ENCODE measurements around the gene ACTN4. TPM values are rescaled to one million over a fixed set of nuclear protein-coding genes. Genes with fewer than 3 reads are reported as not detected.
A peak's percentile ranks its signal among the peaks of the same experiment; 100 is the strongest.

The ACTN4 gene
- total RNA-seq, 1 donor from 2014 or later, result 127 TPM

DNA sequence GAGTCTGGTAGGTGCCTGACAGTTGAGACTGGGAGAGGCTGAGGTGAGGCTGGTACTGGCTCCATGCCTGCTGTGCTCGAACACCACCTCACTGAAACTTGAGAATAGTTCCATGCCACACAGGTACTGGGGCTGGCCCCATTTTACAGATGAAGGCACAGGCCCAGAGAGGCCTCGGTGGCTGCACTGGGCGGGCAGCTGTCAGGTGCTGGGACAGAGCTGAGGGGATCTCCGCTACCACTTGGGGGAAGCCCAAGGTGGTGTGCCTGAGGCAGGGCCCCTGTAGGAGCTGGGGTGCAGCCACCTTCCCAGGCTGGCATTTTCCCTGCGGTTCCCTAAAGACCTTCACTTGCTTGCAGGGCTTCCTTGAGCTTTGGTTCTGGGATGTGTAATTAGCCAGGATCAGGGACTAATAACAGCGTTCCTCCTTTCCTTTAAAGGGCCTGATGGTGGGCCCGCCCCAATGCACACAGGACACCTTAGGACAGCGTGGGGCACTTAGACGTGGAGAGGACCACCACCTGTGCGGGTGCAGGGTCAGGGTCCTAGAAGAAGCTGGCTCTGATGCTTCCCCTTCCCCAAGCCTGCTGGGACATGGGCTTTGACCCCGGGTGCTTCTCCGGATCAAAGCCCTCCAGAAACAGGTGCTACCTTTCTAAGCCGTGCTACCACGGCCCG lies 73.2 kb downstream of the ACTN4 start:
- Histone ChIP-seq H3K4me3 (no peak overlapping the region), H3K4me2 (no peak overlapping the region), H3K4me1 (no peaks in the 10 kb centered on the region), H4K20me1 (ENCODE audit: low read depth) (no peaks in the 10 kb centered on the region), H3K79me2 (ENCODE audit: low read depth) (no peaks in the 10 kb centered on the region), H3F3A (ENCODE audit: low read depth) (no peaks in the 10 kb centered on the region), H3K27ac (no peak overlapping the region), H3K9me3 (ENCODE audit: low read depth) (no peaks in the 10 kb centered on the region), H3K27me3 (no peaks in the 10 kb centered on the region), H3K9ac (no peak overlapping the region), H2AFZ (replicated peaks) (no peak overlapping the region), H3K36me3 (no peaks in the 10 kb centered on the region)
- Mint-ChIP-seq H3K27ac (no peak overlapping the region), H3K4me1 (peaks cover 3% of the 10 kb centered on the region), H3K36me3 (peaks cover 4% of the 10 kb centered on the region), H3K27me3 (ENCODE audit: insufficient read depth, low read depth) (no peaks in the 10 kb centered on the region), H3K4me3 (no peak overlapping the region), H3K9me3 (no peaks in the 10 kb centered on the region)
- no peak for DNase-seq (ENCODE audit: low spot score)
- no peak for TF ChIP-seq EZH2phosphoT487 (IDR thresholded peaks at IDR 0.05)
- no peak for TF ChIP-seq EZH2 (IDR thresholded peaks at IDR 0.05)
- TF ChIP-seq CTCF (IDR thresholded peaks at IDR 0.05), result no peak

- Histone ChIP-seq H2AFZ (replicated peaks) (no peak overlapping the region), H3K79me2 (ENCODE audit: low read depth) (no peaks in the 10 kb centered on the region), H3K27ac (no peak overlapping the region)
These were observed 74.0 kb downstream of the ACTN4 start for GRCh38 chr19:38721496-38721895.

GRCh38 chr19:38721979-38722773 lies 74.7 kb downstream of the ACTN4 start:
- no peak overlapping the region for H3K4me2 ChIP-seq
- H3K4me1 Mint-ChIP-seq, result peaks cover 3% of the 10 kb centered on the region
- peak; percentile 48 for DNase-seq (ENCODE audit: low spot score)
- no peaks in the 10 kb centered on the region for H3K27me3 ChIP-seq
- no peak overlapping the region for H3K9ac ChIP-seq
- H3K27me3 Mint-ChIP-seq (ENCODE audit: insufficient read depth, low read depth), result peaks cover 3% of the 10 kb centered on the region
- H3K36me3 Mint-ChIP-seq, result peaks cover 7% of the 10 kb centered on the region
- no peaks in the 10 kb centered on the region for H3K9me3 ChIP-seq (ENCODE audit: low read depth)
- H4K20me1 ChIP-seq (ENCODE audit: low read depth), result no peaks in the 10 kb centered on the region
- no peaks in the 10 kb centered on the region for H3K36me3 ChIP-seq
- no peak overlapping the region for H3K4me3 ChIP-seq
- no peak overlapping the region for H3K27ac ChIP-seq
- H3K79me2 ChIP-seq (ENCODE audit: low read depth), result no peaks in the 10 kb centered on the region
- no peak overlapping the region for H2AFZ ChIP-seq (replicated peaks)
- no peaks in the 10 kb centered on the region for H3K9me3 Mint-ChIP-seq
- H3K4me3 Mint-ChIP-seq, result no peak overlapping the region
- no peaks in the 10 kb centered on the region for H3K4me1 ChIP-seq
- TF ChIP-seq EZH2phosphoT487 (IDR thresholded peaks at IDR 0.05) (no peak), CTCF (IDR thresholded peaks at IDR 0.05) (no peak), EZH2 (IDR thresholded peaks at IDR 0.05) (no peak)
- no peaks in the 10 kb centered on the region for H3F3A ChIP-seq (ENCODE audit: low read depth)
- H3K27ac Mint-ChIP-seq, result peak overlapping the region; percentile 57

More at GRCh38 chr19:38721496-38721895, 74.0 kb downstream of the ACTN4 start:
- H3K36me3 ChIP-seq, result no peaks in the 10 kb centered on the region
- H3K4me3 Mint-ChIP-seq, result no peak overlapping the region
- no peaks in the 10 kb centered on the region for H3F3A ChIP-seq (ENCODE audit: low read depth)
- peaks cover 7% of the 10 kb centered on the region for H3K36me3 Mint-ChIP-seq
- no peaks in the 10 kb centered on the region for H3K9me3 Mint-ChIP-seq
- H3K4me3 ChIP-seq, result no peak overlapping the region
- TF ChIP-seq EZH2phosphoT487 (IDR thresholded peaks at IDR 0.05) (no peak), EZH2 (IDR thresholded peaks at IDR 0.05) (no peak), CTCF (IDR thresholded peaks at IDR 0.05) (no peak)
- no peak overlapping the region for H3K27ac Mint-ChIP-seq
- H3K9me3 ChIP-seq (ENCODE audit: low read depth), result no peaks in the 10 kb centered on the region
- no peaks in the 10 kb centered on the region for H3K27me3 ChIP-seq
- peaks cover 3% of the 10 kb centered on the region for H3K4me1 Mint-ChIP-seq
- H3K27me3 Mint-ChIP-seq (ENCODE audit: insufficient read depth, low read depth), result peaks cover 3% of the 10 kb centered on the region
- no peaks in the 10 kb centered on the region for H3K4me1 ChIP-seq
- H4K20me1 ChIP-seq (ENCODE audit: low read depth), result no peaks in the 10 kb centered on the region
- DNase-seq (ENCODE audit: low spot score), result no peak
- H3K9ac ChIP-seq, result no peak overlapping the region
- H3K4me2 ChIP-seq, result no peak overlapping the region

Data from neural progenitor cell (in vitro differentiated cells).